GM19452 (cell line): ENCODE data around the gene GOLGA6D.
"Not testable (repeated sequence)": the region's sequence is repeated elsewhere in the genome, so short reads cannot be mapped to it uniquely, and the experiment has no call there.

Experiments used
- ATAC-seq: cut with Tn5 transposase; IDR thresholded peaks from one replicate; pipeline ENCODE4 v1.9.1; 2021; ENCODE audit not compliant: unreplicated experiment

Gene GOLGA6D

DNA sequence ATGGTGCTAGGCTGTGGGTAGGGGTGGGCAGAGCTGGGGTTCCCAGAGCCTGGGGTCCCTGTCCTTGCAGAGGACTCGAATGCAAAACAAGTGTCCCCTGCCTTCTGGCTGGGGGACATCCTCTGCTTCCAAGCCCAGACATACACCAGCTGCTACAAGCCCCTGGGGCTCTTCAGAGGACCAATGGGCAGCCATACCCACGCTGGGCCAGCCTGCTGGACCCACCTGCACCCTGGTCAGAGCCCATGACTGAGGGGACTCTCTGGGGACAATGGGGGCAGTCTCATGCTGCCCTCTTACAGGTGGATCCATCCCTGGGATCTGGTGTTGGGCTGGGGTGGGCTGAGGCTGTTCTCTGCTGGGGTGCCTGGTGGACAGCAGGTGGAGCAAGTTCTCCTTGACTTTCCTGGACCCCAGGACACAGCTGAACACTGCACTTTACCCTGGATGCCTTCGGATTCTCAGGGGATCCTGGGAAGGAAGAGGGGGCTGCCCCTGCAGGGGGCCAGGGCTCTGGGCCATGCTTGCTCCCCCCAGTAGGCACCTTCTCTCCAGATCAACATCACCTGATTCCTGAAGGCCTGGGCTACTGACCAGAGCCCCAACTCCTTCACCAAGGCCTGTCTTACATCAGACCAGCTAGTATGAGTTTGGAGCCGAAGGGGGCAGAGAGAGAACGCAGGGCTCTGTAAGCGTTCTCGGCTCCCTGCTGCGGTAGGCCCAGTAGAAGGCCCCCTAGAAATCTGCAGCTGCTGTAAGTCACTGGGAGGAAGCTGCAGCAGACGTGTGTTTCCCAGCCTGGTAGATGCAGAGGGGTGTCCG lies 46.1 kb downstream of the GOLGA6D start:
- no peak for ATAC-seq

GRCh38 chr15:75329571-75329970 lies 46.9 kb downstream of the GOLGA6D start:
- ATAC-seq, result no peak

DNA sequence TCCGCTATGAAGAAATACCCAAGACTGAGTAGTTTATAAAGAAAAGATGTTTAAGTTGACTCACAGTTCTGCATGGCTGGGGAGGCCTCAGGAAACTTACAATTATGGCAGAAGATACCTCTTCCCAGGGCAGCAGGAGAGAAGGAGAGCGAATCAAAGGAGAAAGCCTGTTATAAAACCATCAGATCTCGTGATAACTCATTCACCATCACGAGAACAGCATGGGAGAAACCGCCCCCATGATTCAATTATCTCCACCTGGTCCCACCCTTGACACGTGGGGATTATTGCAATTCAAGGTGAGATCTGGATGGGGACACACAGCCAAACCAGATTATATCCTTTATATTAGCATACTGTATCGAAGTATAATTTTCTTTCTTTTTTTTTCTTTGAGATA lies 49.5 kb downstream of the GOLGA6D start:
- not testable (repeated sequence) for ATAC-seq

GRCh38 chr15:75333654-75334419 lies 51.2 kb downstream of the GOLGA6D start:
- peak; percentile 62 for ATAC-seq

DNA sequence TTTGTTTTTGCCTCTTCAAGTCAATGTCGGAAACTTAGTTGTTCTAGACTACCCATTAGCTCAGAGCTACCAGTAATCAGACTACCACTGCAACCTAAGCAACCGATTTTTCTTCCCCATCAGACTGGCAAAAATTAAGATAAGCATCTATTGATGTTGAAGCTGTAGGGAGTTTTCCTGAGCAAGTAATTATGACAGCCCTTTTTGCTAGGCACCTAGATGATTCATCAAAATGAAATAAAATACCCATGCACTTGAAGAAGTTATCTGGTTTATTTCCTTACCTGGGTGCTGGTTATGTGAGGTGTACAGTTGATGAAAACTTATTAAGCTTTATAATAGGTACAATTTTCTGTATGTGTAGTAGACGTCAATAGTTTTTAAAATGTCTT lies 52.7 kb downstream of the GOLGA6D start:
- ATAC-seq, result no peak

DNA sequence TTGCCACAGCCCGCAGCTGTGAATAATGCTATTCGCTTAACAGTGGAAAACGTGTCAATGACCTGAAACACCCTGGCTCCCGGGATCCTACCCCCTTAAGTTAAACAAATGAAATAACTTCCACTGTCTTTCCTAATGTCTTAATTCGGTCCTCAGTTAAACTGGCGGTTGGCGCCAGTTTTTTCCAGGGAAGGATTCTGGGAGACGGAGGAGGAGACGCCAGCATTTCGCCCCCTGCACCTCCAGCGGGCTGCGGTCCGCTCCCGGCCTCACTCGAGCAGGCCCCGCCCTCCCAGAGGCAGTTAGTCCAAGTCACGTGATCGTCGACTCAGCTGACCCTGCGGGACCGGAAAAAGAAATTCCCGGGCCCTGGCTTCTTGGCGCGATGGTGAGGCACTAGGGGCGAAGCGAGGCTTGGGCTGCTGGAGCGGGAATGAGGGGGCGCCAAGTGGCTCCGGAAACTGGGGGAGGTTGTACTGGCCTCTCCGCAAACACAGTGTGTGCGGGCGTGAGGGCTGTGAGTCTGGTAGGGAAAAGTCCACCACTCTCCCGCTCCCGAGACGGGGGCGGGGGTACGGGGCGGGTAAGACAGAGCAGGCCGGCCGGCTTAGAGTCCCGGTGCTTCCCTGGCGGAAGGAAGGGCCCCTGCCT lies 53.2 kb downstream of the GOLGA6D start, which contains the start of gene COMMD4:
TSS of gene COMMD4 (plus strand) at position 359 of the 651 bp plus-strand sequence. CDS start at position 386, 27 bp downstream.
- no peak for ATAC-seq

- ATAC-seq, result no peak
Observed at GRCh38 chr15:75338661-75339240, 56.1 kb downstream of the GOLGA6D start.

GRCh38 chr15:75339531-75340240 lies 57.1 kb downstream of the GOLGA6D start:
- no peak for ATAC-seq

- ATAC-seq, result no peak
Observed at GRCh38 chr15:75342221-75342620, 59.6 kb downstream of the GOLGA6D start.

- not testable (repeated sequence) for ATAC-seq
Observed at GRCh38 chr15:75343953-75344352, 61.3 kb downstream of the GOLGA6D start.
